GM12801 (cell line): Measurements from ENCODE around the gene TLCD3A.

Experiments
- TF ChIP-seq, protein P1 (sequence below): IDR thresholded peaks from one replicate; pipeline ENCODE4 v1.5.1; 2011; ENCODE audit warnings: control low read depth; ENCODE audit not compliant: insufficient read length; ENCODE audit errors: extremely low read depth

Gene TLCD3A

DNA sequence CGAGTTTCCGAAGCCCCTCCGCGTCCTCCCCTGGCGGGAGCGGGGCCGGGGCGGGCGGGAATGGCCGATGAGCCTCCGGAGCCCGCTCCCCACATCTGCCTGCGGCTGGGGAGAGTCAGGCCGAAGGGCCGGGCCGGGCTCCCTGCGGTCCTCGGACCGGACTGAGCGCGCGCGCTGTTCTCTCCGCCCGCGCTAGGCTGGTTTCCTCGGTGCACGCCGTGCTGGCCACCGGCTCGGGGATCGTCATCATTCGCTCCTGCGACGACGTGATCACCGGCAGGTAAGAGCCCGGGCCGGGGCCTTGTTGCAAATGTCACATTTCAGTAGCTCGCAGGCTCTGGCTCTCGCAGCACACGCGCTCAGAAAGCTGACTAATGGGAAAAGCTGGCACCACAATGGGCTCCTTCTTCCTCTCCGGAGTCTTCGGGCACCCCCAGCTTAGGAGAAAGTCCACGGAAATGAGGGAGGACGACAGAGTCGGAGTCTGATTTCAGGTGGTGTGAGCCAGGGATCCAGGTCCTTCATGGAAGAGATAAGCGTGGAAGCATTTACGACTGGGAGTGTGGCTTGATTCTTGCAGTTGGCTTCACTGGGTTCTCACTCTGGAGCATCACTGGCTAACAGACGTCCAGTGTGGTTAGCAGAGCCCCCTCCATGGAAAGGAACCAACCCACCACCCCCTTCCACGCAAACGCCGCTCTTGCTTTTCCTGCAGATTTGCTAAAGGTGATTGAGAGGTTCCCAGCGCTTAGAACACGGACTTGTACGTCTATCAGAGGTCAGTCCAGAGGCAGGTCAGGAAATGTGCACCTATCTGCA is 715 bp downstream of the TLCD3A start:
- TF ChIP-seq, protein P1, sequence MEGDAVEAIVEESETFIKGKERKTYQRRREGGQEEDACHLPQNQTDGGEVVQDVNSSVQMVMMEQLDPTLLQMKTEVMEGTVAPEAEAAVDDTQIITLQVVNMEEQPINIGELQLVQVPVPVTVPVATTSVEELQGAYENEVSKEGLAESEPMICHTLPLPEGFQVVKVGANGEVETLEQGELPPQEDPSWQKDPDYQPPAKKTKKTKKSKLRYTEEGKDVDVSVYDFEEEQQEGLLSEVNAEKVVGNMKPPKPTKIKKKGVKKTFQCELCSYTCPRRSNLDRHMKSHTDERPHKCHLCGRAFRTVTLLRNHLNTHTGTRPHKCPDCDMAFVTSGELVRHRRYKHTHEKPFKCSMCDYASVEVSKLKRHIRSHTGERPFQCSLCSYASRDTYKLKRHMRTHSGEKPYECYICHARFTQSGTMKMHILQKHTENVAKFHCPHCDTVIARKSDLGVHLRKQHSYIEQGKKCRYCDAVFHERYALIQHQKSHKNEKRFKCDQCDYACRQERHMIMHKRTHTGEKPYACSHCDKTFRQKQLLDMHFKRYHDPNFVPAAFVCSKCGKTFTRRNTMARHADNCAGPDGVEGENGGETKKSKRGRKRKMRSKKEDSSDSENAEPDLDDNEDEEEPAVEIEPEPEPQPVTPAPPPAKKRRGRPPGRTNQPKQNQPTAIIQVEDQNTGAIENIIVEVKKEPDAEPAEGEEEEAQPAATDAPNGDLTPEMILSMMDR = no peak

DNA sequence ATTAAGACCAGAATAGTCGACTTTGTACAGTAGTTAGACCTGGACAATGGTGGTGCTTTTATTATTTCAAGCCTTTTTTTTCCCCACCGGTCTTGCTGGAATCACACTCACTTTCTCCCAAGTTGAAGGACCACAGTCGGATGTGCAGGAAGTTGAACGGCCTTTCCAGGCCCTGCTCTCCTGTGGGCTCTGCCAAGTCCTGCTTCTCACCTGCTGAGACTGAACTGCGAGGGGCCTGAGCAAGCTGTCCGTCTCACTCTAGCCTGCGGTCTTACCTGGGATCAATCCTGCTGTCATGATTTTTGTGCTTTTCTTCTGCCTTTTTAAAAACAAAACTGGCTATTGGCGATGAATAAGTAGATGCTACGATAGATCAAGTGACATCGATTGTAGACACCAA is 1.3 kb downstream of the TLCD3A start:
- TF ChIP-seq, protein P1 = no peak

DNA sequence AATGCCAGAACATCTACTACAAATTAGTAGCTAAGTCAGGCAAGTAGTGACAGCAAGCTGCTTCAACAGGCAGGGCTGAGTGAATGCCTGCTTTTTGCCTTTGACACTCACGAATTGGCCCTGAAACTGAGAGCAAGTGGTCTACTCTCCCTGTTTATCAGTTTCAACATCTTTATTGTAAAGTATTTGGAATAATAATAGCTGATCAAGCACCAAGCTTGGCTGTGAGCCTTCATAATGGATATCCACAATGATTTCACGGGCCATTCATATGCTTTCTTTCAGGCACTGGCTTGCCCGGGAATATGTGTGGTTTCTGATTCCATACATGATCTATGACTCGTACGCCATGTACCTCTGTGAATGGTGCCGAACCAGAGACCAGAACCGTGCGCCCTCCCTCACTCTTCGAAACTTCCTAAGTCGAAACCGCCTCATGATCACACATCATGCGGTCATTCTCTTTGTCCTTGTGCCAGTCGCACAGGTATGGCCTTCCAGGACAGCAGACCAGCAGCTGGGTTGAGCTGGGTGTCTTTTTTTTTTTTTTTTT is 5.2 kb downstream of the TLCD3A start:
- TF ChIP-seq, protein P1 = no peak

DNA sequence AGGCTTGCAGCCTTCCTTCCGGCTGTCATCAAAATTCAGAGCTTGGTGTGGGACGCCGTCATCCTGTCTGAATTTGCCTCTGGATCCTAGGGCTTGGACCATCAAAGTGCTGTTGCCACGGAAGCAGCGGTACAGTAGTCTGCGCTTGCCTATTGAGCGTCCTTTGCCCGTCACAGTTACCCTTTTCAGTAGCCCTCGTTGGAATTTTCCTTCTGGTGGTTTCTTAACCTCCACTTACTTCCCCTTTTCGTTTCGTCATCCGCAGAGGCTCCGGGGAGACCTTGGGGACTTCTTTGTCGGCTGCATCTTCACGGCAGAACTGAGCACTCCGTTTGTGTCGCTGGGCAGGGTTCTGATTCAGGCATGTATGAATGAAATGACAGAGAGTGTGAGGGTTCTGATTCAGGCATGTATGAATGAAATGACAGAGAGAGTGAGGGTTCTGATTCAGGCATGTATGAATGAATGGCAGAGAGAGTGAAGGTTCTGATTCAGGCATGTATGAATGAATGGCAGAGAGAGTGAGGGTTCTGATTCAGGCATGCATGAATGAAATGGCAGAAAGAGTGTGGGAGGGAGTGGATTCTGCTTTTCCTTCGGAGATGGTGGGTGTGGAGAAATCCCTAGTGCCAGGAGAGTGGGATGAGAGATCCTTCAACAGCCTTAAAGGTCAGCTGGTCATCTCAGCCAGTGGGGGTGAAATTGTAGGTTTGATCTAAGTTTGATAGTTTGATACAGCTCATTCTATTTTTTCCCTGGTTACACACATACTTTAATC is 8.0 kb downstream of the TLCD3A start:
- TF ChIP-seq, protein P1 = no peak

DNA sequence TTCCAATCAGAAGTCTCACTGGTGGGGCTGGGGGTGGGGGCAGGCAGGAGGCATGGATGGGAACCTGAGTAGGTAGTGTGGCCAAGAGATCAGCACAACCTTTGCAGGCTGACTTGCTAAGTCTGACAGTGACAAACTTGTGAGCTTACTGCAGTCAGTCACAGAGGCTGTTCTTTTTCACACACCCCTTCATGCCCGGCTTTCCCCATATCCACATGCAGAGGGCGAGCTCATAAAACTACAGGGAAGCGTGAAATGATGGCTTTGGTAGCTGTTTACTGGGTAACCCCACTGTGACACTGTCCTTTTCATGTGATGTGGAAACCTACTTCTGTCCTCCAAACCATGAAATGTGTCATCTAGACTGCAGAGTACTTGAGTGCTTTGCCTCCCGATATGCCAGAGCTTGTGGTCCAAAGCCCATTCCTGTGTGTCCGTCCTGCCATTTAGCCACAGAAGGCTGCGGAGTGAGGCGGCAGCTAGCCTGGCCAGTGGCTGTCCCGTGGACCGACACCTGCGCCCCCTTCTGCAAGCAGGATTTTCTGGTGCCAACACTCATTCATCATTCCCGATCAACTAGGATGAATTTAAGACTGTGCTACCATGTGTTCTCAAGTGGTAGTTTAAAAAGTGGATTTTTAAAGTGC is 9.9 kb downstream of the TLCD3A start:
- TF ChIP-seq, protein P1 = no peak

DNA sequence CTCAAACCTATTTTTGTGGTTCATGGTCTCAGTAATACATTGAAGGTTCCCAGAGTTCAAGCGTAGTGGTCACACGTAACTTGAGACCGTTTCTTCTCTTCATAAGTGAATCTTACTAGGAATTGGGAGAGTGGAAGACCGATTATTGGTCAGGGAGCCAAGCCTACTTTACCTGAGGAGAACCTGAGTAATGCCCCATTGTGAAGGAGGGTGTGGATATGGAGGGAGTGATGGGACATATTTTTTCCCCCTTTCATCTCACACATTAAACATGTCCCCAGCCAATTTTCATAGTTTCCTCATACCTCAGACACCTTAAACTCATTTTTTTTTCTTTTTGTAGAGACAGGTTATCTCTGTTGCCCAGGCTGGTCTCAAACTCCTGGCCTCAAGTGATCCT is 10.7 kb downstream of the TLCD3A start:
- TF ChIP-seq, protein P1 = no peak

DNA sequence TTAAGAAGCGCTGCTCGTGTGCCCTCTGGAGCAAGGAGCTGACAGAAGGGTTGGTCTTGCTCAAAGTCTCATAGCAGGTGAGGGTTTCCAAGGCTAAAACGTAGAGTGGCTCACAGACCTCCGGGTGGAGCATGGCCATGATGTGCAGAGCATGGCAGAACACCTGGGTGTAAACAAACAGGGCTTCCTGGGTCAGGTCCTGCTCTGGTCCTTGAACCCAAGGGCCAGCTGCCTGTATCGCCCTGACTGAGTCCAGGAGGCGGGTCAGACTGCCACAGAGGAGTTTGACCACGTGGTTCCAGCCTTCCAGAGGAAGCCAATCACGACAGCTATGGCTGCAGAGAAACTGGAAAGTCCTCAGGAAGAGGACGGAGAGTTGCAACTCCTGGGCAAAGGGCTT is 12.5 kb downstream of the TLCD3A start:
- TF ChIP-seq, protein P1 = no peak
